Stimulated activated CD8-positive, alpha-beta memory T cell treated with anti-CD3 and anti-CD28 coated beads, Interleukin-15, amount 100 ng/mL, for 1 hour (primary cell): Measurements from ENCODE around the gene KRT6B.
"Not testable (repeated sequence)": the region's sequence is repeated elsewhere in the genome, so short reads cannot be mapped to it uniquely, and the experiment has no call there.

Experiments
- DNase-seq: peaks from one replicate; pipeline ENCODE4 v3.0.0-alpha.2; 2020; ENCODE audit warnings: low read depth

The KRT6B gene

DNA sequence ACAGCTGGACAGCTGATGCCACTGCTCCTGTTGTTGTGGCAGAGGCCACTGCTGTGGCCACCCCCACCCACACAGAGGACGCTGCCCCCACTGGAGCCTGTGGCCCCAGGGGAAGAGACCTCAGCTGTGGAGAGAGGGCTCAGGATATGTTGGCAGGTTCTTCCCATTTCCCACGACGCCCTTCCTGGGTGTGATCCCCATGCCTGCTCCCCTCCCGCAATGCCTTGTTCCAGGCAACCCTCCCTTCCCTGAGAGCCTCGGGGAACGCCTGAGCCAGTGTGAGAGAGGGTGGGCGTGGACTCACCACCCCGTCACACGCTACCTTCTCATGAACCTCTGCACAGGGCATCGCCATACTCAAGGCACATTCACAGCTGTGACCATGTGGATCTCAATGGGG, 40.1 kb downstream of the KRT6B start:
- no peak for DNase-seq

DNA sequence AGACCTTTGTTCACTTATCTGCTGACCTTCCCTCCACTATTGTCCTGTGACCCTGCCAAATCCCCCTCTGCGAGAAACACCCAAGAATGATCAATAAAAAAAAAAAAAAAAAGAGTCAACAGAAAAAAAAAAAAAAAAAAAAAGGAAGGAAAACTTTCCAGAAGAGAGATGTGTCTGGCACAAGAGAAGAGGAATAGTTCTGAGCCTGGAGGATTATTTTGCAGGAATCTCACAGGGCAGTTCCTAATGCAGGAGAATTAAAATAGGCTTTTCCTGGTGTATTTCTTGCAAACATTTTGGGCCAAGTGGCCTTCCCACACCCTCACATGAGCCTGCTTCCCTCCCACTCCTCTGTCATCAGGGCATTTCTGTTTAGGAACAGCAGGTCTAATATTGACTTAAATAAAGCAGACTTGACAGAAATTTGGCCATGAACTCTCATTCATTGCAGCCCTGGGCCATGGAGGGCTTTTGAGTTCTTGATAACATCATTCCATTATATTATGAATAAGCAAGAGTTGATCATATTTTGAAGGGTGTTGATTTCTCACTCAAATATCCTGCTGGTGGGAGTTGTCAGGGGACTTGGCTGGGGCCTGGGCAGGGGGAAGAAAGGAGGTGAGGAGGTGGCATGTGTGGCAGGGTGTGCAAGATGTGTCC, 41.2 kb downstream of the KRT6B start:
- not testable (repeated sequence) for DNase-seq

DNA sequence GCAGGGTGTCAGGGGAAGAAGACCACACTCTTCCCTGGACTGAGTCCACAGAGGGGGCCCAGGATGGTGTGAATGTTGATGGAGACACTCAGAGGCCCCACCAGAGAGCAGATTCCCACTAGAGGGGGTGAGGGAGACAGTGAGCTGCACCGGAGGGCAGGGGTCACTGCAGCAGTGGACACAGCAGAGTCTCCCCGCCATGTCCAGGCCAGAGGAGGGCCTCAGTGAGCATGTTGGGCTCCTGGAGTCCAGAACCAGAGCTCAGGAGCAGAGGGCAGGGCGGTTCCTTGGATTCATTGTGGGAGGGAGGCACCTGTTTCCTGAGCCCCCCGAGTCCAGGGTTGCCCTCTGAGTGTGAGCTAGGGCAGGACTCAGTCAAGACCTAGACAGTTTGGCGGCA, 44.0 kb downstream of the KRT6B start:
- no peak for DNase-seq

DNA sequence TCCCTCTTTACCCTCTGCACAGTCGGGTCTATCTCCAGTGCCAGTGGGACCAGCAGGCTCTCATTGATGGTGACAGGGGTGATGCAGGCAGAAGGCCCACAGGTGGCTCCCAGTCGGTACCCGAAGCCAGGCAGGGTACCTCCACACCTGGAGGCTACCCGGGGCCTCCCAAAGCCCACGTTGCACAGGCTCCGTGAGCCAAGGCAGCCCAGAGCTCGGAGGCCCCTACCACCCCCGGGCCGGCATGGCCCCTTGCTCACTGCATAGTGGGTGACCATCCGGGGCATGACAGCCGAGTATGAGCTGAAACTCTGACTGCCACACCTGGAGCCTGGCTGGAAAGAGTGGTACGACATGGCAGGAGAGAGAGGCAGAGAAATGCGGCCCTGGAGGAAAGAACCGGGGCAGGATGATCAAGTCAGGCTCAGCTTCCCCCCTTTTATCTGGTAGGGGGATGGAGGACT, 46.0 kb downstream of the KRT6B start, which contains the start of gene KRT82:
Gene KRT82, minus strand, starts transcription at position 414 of the 464 bp plus-strand sequence. Its CDS starts 58 bp downstream, at position 356.
- DNase-seq: no peak

DNA sequence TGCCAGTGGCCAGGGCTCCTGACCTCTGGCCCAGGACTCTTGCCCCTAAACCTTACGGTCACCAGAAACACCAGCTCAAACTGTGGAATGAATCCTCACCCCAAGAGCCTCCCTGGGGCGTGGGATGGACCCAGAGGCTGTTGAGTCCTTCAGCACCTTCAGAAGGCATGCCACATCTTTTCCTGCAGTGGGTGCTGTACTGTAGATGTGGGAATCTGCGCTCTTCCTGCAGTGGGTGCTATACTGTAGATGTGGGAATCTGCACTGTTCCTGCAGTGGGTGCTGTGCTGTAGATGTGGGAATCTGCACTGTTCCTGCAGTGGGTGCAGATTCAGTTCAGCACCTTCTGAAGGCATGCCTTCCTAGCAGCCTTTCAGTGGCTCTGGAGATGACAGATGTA, 47.0 kb downstream of the KRT6B start:
- no peak for DNase-seq

DNA sequence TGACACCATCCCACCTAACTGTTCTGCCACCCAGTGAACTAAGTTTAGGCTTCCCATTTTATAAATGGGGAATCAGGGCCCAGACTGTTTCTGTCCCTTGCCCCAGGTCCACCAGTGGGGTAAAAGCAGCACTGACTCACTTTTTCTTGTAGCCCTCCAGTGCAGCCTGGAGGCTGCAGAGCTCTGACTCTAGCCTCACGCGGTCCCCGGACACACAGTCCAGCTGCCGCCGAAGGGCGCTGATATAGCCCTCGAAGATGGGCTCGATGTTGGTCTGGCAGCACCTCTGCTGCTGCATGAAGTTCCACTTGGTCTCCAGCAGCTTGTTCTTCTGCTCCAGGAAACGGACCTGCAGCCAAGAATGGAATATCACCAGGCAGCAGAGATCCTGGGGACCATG, 48.4 kb downstream of the KRT6B start:
- DNase-seq: no peak

DNA sequence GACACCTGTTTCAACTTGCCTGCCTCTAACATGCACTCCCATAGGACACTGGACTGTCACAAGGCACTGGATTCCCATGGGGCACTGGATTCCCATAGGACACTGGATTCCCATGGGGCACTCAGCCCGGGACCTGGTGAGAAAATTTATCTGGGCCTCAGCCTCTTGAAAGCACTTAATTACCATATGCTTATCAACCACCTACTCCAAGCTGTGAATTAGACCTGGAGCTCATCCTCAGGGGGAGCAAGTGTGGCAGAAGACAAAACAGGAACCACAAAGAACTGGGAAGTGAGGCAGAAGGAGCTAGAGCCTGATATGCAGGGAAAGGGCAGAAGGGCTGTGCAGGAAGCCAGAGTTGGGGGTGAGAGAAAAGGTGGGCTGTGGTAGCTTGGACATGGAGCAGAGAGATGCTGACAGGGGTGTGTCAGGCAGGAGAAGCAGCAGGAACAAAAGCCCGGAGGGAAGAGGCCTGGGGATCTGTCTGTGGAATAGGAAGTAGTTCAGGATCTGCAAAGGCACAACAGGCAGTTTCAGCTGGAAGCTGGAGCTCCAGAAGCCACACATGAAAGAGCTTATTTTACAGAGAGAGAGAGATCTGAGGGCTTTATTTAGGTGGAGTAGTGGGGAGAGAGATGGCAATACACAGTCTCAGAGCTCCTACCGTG, 48.9 kb downstream of the KRT6B start:
- no peak for DNase-seq

DNA sequence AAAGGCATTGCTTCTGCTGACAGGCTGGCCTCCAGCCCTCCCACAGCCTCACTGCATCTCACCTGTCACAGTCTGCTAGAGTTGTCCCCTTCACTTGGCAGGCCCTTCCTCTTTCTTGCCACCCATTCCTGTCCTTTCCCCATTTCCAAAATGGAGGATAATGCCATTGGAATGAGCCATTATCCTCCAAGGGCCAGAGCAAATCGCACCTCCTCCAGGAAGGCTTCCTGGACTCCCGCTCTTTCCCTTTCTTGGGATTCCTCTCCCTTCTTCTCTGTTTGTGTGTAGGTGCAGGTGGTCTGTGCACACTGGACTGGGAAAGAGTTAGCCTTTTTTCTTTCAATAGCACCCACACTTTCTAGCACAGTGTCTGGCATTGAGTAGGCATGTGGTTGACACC, 49.6 kb downstream of the KRT6B start:
- no peak for DNase-seq

DNA sequence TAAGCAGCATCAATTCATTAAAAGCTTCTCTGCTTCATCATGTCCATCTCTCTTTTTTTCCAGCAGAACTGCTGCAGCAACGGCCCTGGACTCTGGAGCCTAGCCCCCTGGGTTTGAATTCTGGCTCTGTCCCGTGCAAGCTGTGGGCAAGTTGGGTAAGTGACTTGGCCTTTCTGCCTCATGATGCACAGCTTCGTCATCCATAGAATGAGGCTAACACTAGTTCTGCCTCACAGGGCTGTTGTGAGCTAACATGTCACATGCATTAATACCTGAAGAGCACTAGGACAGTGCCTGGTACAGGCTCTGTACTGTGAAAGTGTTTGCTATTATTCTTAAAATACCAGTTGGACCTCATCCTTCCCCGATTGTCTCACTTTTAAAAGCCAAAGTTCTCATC, 50.0 kb downstream of the KRT6B start:
- no peak for DNase-seq

DNA sequence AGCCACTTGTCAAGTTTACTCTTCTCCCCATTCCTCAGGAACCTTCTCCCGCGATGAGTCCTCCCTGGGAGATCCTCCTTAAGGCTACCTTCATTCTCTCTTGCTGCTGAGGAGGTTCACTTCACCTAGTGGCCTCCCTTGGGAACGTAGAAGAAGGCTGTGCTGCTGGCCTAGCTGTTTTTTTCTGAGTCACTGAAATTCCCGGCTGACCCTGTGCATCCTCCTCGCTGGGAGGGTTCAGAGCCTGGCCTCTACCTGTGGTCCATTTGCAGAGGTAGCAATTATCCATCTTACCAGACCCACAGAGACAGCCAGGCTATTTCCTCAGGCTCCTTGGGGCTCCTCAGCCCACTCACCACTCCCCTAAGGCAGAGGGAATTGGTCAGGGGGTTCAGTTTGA, 50.4 kb downstream of the KRT6B start:
- DNase-seq: no peak

DNA sequence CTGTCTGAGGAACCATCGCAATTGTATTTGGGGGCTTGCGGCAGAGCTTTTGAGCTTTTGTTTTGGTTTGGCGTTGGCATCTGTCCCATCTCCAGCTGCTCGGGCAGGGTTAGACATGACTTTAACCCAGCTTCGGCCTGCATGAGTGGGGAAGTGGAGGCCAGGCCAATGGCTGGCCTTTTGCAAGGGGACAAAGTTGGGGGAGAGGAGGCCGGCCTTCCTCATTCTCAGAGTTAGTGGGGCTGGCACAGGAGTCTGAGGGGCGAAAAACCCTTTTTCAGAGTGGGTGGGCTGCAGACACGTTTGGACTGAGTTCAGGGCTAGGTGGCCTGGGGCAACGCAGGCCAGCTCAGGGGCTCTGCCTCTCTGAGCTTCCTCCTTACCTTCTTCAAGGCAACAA, 51.0 kb downstream of the KRT6B start:
- DNase-seq: no peak

DNA sequence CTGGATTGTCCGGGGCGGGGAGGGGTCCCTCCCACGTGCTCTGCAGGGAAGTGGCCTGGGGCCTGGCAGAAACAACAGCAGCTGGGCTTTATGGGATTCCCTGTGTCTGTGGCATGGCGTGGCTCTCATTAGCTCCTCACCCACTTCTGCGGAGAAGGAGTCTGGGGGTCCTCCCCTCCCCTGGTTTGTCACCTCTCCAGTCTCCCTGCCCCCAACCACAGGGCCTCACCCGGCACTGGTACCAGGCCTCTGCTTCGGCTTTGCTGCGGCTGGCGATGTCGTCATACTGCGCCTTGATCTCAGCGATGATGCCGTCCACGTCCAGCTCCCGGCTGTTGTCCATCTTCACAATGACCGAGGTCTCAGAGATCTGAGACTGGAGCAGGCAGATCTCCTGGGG, 52.2 kb downstream of the KRT6B start:
- no peak for DNase-seq

DNA sequence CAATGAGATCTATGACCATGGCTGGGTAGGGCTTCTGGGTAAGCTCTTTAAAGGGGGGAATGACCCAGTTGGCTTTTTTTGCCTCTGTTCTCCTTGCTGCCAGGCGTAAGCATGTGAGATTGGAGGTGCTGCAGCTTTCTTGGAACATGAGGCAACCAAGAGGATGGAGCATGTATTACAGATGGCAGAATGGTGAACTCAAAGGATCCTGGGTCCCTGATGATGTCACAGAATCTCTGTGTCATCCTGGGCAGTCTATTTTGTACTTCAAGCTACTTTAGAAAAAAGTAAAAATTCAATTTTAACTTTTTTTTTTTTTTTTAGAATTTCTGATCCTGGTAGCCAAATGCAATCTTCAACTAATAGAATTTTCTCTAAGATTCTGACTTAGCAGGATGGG, 53.8 kb downstream of the KRT6B start:
- DNase-seq: no peak

DNA sequence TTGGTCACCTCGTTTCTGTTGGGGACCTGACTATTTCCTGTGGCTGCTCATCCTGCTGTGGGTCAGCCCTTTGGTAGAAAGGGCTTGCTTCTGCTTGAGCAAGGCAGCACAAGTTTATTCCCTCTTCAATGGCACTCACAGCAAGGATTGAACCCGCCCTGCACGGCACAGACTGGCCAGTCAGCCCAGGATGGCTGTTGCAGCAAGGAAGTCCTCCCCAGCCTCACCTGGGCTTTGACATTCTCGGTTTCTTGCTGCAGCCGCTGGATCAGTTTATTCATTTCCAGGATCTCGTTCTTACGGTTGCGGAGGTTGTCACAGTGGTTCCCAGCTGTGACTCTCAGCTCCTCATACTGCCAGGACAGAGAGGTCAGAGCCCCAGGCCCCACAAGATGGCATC, 55.3 kb downstream of the KRT6B start:
- no peak for DNase-seq
